GM19240 (cell line): ENCODE measurements around the gene ID1.
"Not testable (repeated sequence)": the region's sequence is repeated elsewhere in the genome, so short reads cannot be mapped to it uniquely, and the experiment has no call there.

Experiments used
- DNase-seq: peaks from one replicate; pipeline ENCODE4 v3.0.0; 2011; ENCODE audit warnings: low spot score; ENCODE audit not compliant: insufficient read length

Gene ID1

GRCh38 chr20:31637660-31638059 lies 32.6 kb downstream of the ID1 start, which contains the start of gene COX4I2:
COX4I2 (plus strand) TSS chr20:31637912; CDS start chr20:31639018, 1,106 bp downstream.
- no peak for DNase-seq

- no peak for DNase-seq
Measured at GRCh38 chr20:31638317-31638716, 33.2 kb downstream of the ID1 start.

GRCh38 chr20:31638816-31639215 lies 33.7 kb downstream of the ID1 start:
- DNase-seq, result no peak

- no peak for DNase-seq
Measured at GRCh38 chr20:31640259-31640658, 35.2 kb downstream of the ID1 start.

- no peak for DNase-seq
Measured at GRCh38 chr20:31641391-31641790, 36.3 kb downstream of the ID1 start.

GRCh38 chr20:31642837-31643236 lies 37.7 kb downstream of the ID1 start:
- no peak for DNase-seq

DNA sequence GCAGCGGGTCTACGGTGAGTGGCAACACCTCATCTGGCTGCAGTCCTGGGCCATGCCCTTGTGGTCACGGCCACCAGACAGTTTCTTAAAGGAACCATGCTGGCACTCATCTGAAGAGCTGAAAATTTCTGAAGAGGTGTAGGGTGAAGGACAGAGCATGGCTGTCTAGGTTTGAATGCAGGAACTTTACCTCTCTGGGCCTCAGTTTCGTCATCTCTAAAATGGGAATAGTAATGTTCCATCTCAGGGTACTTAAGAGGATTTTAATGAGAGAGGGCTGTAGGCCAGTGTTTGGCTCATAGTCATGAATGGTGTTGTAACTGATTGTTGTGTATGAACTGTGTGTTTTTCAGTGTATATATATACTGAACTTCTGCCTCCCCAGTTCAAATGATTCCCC lies 38.4 kb downstream of the ID1 start:
- DNase-seq, result no peak

DNA sequence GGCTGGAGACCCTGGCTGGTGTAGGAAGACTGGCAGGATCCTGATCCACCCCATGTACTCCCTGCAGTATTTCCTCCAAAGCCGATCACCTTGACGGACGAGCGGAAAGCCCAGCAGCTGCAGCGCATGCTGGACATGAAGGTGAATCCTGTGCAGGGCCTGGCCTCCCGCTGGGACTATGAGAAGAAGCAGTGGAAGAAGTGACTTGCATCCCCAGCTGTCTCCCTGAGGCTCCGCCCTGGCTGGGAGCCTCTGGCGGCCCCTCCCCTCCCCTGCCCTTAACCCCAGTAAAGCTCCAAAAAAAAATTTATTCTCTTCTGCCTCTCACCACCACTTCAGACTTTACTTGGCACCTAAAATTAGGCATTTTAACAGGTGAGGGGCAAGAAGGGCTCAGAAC lies 39.6 kb downstream of the ID1 start:
- no peak for DNase-seq

DNA sequence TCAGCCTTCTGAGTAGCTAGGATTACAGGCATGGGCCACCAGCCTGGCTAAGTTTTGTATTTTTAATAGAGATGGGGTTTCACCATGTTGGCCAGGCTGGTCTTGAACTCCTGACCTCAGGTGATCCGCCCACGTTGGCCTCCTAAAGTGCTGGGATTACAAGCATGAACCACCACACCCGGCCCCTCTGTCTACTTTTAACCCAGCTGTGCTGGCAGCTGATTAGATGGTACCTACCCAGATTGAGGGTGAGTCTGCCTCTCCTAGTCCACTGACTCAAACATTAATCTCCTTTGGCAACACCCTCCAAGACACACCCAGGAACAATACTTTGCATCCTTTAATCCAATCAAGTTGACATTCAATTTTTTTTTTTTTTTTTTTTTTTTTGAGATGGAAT lies 43.0 kb downstream of the ID1 start:
- DNase-seq, result not testable (repeated sequence)

DNA sequence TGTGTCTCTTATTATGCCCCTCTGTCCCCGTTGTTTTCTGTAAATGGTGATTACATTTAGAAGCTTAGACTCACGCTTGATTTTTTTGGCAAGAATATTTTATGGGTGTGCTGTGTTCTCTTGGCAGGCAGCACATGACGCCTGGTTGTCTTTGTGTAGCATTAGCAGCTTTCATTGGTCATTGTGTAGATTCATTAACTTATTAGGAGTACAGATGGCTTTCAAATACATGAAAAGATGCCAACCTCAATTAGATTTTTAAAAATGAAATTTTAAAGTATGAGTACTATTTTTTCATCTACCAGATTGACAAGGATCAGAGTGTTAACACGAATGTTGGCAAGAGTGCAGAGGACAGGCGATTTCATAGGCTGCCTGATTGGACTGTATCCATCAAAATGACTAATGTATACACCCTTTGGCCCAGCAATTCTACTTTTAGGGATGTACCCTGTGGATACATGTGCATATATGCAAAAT lies 47.9 kb downstream of the ID1 start:
- DNase-seq, result no peak

DNA sequence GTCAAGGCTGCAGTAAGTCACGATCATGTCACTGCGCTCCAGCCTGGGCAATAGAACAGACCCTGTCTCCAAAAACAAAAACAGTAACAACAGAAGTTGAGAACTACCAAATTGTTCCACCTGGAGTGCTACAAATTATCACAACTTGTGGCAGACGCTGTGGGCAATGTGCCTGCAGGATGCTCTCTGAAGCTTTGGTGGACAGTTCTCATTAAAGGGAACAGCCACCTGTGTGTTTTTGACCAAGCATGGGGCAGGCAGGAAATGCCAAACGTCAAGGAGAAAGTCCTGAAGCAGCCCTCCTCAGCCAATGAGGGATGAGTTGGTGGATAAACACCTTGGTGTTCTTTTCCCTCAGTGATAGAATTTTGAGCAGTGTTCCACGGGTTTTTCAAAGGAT lies 48.5 kb downstream of the ID1 start:
- DNase-seq, result no peak

DNA sequence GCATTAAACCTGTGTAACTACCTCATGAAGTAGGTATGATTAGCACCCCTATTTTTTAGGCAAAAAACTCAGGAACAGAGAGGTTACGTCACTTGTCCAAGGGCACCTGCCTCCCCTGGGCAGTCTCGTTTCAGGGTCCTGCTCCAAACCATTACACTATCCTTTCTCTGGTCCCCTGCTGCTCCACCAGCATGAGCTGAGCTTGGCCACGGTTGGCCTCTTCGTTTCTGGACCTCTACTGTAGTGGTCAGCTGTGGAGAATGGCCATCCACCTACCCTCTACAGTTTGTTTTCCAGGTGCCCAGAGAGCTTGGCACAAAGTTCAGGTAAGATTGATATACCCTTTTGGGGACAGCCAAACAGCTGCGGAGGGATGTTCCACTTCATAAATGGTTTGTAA lies 49.4 kb downstream of the ID1 start:
- no peak for DNase-seq
